GM18505 (cell line): ENCODE measurements around the gene SULT1C4.
"Not testable (repeated sequence)": the region's sequence is repeated elsewhere in the genome, so short reads cannot be mapped to it uniquely, and the experiment has no call there.

Experiments used
- ATAC-seq: cut with Tn5 transposase; IDR thresholded peaks from one replicate; pipeline ENCODE4 v1.9.1; 2021; ENCODE audit not compliant: unreplicated experiment
- POLR2A ChIP-seq: IDR thresholded peaks from 4 replicates; pipeline ENCODE4 v1.6.1; 2011; ENCODE audit warnings: borderline replicate concordance; ENCODE audit not compliant: insufficient read depth, insufficient read length; ENCODE audit errors: extremely low read depth

Gene SULT1C4

DNA sequence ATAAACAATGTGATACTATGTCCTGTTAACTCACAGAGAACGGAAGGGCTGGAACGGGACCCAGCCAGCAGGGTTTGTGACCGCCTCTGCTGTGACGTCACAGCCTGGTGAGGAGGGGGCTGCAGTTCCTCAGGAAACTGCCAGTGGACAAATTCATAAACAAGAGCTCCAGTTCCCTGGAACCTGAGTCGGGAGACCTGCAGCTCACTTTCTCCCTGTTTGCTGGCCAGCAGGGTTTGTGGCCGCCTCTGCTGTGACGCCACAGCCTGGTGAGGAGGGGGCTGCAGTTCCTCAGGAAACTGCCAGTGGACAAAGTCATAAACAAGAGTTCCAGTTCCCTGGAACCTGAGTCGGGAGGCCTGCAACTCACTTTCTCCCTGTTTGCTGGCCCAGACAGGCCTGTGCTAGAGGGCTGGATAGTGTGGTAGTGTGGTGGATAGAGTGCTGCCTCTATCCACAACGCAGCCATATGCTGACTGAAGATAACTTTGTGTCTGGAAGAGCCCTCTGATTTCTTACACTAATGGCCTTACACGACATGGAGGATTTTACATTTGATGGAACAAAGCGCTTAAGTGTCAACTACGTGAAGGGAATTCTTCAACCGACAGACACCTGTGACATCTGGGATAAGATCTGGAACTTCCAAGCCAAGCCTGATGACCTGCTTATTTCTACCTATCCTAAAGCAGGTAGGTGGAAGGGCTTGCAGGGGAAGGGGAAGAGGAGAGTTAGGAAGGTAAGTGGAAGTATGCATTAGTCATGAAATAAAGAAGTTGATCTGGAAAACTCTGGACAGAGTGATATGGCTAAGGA is at the start of gene SULT1C4:
Gene SULT1C4 (plus strand): TSS at position 140 of the 816 bp plus-strand sequence. CDS start 384 bp downstream, at position 524.
- TF ChIP-seq POLR2A = no peak
- ATAC-seq = no peak

DNA sequence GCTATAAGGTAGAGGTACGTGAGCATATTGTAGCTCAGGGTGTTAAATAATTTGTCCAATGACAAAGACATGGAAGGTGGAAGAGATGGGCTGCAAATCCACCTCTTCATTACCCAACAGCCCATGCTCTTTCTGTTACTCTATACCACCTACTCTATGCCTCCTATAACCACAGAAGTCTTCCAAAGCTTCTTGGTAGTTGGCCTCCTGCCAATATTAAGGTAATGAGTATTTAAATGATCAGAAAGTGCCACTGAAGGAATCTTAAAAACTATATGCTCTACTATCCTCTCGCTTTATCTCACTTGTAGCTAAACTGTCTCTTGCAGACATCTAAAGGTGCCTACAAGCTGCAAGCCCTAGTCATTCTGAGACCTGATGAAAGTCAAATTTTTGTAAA is 48.0 kb upstream of the SULT1C4 start:
- no peak for TF ChIP-seq POLR2A
- no peak for ATAC-seq

DNA sequence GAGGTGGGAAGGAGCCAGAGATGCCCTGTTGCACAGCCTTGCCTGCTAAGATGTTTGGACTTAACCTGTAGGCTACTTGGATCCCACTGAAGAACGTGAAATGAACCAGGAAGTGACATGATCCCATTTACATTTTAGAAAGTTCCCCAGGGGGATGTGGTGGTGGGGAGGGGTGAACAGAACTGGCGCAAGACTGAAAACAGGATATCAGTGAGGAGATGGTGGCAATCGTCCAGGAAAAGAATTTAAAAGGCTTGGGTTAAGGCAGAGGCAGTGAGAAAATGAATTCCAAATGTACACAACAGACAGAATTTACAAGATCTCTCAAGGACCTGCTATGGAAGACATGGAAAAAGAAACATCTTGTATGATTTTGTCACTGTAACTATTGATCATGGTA is 46.8 kb upstream of the SULT1C4 start:
- no peak for TF ChIP-seq POLR2A

DNA sequence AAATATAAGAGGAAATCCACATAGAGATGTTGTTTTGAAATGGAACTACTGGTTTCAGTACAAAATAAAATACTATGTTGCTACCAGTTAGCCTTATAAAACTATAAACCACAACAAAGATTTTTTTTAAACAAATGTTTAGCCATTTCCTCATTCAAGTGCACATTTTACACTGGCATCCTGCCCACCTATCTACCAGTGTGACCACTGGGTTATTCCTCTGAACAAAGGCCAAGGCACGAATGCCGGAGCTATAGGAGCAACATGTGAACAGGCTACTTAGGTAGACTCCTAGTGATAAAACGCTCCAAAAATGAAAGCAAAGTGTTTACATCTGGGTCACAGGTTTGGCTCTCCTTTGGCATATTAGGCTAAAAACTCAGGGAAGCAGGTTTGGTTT is 31.8 kb upstream of the SULT1C4 start:
- no peak for ATAC-seq
- TF ChIP-seq POLR2A = no peak

More for the DNA sequence above, 46.8 kb upstream of the SULT1C4 start:
- ATAC-seq = no peak

DNA sequence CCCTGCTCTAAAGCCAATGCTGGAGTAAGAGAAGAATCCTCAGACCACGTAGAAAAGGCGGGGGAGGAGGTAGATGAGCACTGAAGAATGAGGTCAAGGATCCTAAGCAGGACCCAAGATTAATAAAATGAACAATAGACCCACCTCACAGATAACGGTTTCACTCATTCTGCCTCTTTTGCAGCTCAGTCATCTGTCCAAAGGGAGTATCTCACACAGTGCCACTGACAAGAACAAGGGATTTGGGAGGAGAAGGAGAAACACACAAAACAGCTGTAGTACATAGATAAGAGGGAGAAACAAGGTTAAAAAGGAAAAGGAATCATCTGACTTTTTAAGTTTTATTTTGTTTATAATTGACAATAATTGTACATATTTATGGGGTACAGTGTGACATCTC is 30.9 kb upstream of the SULT1C4 start:
- no peak for TF ChIP-seq POLR2A

DNA sequence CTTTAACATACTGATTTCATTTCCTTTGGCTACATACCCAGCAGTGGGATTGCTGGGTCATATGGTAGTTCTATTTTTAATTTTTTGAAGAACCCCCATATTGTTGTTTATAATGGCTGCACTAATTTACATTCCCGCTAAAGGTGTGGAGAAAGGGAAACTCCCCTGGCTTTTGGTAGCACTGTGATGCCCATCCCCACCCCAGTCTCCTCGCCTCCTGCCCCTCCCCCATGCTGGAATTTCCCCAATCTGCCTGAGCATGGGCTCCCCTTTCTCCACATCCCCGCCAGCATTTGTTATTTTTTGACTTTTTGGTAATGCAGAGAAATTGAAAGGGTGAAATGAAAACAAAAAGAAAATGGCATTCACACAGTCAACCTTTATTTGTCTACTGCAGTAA is 30.0 kb upstream of the SULT1C4 start:
- ATAC-seq = no peak
- no peak for TF ChIP-seq POLR2A

More for the DNA sequence above, 30.9 kb upstream of the SULT1C4 start:
- ATAC-seq = no peak

DNA sequence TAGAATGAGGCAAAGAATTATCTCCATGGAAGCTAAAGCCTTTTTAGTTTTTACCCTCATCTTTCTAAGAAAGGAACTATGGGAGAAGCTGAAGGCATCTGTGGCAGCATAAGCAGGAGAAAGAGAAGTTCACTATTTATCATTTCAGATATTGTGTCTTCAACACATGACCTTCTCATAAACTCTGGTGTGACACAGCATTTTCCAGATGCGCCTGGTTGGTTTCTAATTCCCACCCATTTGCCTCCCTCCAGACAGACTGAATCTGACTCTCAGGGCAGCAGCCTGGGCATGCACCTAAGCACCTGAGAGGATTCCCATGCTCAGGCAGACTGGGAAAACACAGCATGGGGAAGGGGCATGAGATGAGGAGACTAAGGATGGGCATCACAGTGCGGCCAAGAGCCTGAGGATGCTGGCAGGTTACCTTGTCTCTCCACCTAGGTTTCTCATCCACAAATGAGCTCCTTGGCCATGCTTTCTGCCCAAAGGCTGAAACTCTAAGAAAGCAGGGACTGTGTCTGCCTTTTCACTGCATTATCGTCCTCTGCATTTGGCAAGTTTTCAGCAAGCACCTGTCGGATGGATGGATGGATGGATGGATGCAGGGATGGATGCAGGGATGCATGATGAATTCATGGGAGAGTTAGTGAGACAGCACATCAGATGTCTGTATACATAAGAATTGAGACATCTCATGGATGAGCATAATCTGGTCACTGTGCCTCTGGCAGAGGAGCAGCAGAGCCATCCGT is 28.8 kb upstream of the SULT1C4 start:
- ATAC-seq = no peak
- no peak for TF ChIP-seq POLR2A

DNA sequence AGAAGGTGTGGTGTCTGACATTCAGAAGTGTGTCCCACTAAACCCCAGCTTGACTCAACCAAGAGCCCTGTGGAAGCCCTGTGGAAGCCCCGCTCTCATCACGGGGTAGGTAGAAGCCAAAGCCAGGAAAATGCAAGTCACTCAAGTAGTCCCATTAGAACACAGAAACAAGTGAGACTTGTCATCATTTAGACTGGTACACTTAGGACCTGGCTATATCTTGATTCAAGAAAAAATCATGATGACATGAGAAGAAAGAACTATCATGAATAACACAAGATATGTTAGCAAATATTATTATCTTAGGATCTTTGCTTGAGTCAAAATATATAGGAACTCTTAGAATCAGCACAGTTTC is 28.2 kb upstream of the SULT1C4 start:
- ATAC-seq = no peak

DNA sequence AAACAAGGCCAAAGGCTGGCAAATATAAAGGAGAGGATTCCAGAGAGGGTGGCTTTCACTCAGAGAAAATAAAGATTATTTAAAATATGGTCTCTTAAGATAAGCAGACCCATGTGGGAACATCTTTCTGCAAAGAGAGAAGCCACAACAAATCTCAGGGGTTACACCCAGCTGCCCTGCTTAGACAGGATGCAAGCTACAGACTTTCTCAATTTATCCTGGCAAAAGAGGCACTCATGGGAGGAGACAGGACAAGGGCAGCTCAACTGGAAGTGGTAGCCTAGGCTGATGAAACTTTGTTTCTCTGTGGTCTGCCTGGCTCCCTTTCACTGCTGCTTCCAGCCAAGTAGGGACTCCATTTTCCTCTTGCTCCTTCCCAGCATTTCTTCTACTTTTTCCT is 25.9 kb upstream of the SULT1C4 start:
- no peak for TF ChIP-seq POLR2A
- ATAC-seq = no peak

More for the DNA sequence above, 28.2 kb upstream of the SULT1C4 start:
- TF ChIP-seq POLR2A = no peak

DNA sequence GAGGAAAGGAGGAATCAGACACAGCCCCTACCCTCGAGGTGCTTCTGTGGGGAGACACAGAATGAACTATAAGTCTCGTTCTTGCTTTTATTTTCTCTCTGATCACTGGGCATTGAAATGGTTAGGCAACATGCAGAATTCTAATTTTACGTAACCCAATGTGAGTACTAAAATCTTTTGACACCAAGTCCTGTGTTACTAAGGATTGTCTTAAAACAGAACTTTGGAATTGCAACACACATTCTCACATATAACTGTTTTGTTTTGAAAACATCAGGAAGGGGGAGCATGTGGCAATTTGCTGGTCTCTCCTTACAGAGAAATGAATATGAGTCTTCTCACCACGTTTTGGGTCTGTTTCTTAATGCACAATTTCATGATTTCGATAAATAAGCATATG is 23.6 kb upstream of the SULT1C4 start:
- ATAC-seq = no peak
- no peak for TF ChIP-seq POLR2A

DNA sequence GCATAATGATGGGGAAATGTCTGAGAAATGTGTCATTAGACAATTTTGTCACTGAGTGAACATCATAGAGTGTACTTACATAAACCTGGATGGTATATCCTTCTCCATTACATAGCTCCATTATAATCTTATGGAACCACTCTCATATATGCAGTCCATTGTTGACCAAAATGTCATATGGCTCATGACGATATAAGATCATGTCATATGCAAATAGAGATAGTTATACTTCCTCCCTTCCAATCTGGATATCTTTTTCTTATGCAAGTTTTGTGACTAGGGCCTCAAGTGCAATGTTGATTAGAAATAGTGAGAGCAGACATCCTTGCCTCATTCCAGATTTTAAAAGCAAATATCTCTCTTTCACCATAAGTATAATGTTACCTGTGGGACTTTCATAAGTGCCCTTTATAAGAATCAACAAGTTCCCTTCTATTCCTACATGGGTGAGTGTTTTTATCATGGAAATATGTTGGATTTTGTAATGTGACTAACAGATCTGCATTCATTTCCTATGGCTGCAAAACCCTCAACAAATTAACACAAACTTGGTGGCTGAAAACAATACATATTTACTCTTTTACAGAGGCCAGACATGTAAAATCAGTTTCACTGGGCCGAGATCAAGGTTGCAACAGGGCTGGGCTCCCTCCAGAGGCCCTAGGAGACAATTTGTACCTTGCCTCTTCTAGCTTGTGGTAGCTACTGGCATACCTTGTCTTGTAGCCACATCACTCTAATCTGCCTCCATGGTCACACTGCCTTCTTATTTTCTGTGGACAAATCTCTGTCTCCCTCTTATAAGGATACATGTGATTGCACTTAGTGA is 21.6 kb upstream of the SULT1C4 start:
- ATAC-seq = no peak
- TF ChIP-seq POLR2A = no peak

DNA sequence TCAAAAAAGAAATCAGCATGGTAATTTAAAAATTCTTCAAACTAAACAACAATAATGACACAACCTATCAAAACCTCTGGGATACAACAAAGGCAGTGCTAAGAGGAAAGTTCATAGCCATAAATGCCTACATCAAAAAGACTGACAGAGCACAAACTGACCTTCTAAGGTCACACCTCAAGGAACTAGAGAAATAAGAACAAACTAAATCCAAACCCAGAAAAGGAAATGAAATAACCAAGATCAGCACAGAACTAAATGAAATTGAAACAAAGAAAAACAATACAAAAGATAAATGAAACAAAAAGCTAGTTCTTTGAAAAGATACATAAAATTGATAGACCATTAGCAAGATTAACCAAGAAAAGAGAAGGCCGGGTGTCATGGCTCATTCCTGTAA is 18.4 kb upstream of the SULT1C4 start:
- ATAC-seq = not testable (repeated sequence)

DNA sequence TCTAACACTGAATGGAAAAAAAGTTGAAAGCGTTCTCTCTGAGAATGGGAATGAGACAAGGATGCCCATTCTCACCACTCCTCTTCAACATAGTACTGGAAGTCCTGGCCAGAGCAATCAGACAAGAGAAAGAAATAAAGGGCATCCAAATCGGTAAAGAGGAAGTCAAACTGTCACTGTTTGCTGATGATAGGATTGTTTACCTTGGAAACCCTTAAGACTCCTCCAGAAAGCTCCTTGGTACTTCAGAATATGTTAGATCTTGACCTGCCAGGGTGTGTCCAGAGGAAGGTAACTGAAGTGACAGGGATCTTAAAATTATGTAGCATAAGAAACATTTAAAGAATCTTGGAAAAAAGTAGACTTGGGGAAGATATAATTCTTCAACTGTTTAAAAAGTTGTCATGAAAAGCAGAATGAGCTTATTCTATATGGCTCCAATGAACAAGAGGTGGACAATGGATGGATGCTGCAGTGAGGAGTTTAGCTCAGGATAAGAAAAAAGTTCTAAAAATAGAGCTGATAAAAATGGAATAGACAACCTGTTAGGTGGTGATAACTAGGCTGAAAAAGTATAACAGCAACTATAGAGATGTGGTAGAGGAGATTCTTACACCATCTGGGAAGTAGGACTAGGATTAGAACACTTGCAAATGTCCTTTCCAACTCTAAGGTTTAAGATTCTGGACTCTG is 16.8 kb upstream of the SULT1C4 start:
- no peak for ATAC-seq
- TF ChIP-seq POLR2A = no peak
